Peyer's patch (tissue), 4 donors: Measurements from ENCODE around the gene CYP27B1.

Source experiments
- POLR2A ChIP-seq, 2 donors: fragments of 450-650 bp; IDR thresholded peaks; one replicate each; pipeline ENCODE4 v1.5.1; 2017; ENCODE audit warnings: antibody characterized with exemption in 2 of 2, mild to moderate bottlenecking in 2 of 2, moderate library complexity in 2 of 2
- TF ChIP-seq, protein P1 (sequence below), 6 experiments: fragments of 450-650 bp in 4 of 6; fragments of 200-600 bp in 2 of 6; sonication (generic) in 1 of 6; IDR thresholded peaks; one replicate each; pipeline ENCODE4 v1.5.1; 2017 to 2019; ENCODE audit warnings: antibody characterized with exemption in 6 of 6, mild to moderate bottlenecking in 3 of 6, moderate library complexity in 1 of 6

GRCh38 chr12:57739914-57740538 lies 26.9 kb downstream of the CYP27B1 start:
- TF ChIP-seq, protein P1, sequence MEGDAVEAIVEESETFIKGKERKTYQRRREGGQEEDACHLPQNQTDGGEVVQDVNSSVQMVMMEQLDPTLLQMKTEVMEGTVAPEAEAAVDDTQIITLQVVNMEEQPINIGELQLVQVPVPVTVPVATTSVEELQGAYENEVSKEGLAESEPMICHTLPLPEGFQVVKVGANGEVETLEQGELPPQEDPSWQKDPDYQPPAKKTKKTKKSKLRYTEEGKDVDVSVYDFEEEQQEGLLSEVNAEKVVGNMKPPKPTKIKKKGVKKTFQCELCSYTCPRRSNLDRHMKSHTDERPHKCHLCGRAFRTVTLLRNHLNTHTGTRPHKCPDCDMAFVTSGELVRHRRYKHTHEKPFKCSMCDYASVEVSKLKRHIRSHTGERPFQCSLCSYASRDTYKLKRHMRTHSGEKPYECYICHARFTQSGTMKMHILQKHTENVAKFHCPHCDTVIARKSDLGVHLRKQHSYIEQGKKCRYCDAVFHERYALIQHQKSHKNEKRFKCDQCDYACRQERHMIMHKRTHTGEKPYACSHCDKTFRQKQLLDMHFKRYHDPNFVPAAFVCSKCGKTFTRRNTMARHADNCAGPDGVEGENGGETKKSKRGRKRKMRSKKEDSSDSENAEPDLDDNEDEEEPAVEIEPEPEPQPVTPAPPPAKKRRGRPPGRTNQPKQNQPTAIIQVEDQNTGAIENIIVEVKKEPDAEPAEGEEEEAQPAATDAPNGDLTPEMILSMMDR (IDR thresholded peaks at IDR 0.05): no peak
- no peak for TF ChIP-seq POLR2A (IDR thresholded peaks at IDR 0.05)
